IPS-15b (cell line): Measurements from ENCODE around the gene CDC123.
A peak's percentile ranks its signal among the peaks of the same experiment; 100 is the strongest.

Experiments
- H3K27me3 ChIP-seq: one replicate; pipeline ENCODE4 v1.6.1; 2013; ENCODE audit warnings: low read length; ENCODE audit not compliant: control insufficient read depth, insufficient read depth
- H3K36me3 ChIP-seq: one replicate; pipeline ENCODE4 v1.6.1; 2013; ENCODE audit warnings: low read length; ENCODE audit not compliant: control insufficient read depth, insufficient read depth
- H3K4me1 ChIP-seq: one replicate; pipeline ENCODE4 v1.6.1; 2013; ENCODE audit warnings: mild to moderate bottlenecking, low read length; ENCODE audit not compliant: control insufficient read depth, insufficient read depth
- H3K4me3 ChIP-seq: one replicate; pipeline ENCODE4 v1.5.1; 2013; ENCODE audit warnings: low read depth, low read length
- H3K9ac ChIP-seq: one replicate; pipeline ENCODE4 v1.6.1; 2013; ENCODE audit warnings: low read depth, mild to moderate bottlenecking, low read length
- H3K9me3 ChIP-seq: one replicate; pipeline ENCODE4 v1.6.1; 2013; ENCODE audit warnings: mild to moderate bottlenecking, low read length; ENCODE audit not compliant: control insufficient read depth, insufficient read depth

CDC123 gene

DNA sequence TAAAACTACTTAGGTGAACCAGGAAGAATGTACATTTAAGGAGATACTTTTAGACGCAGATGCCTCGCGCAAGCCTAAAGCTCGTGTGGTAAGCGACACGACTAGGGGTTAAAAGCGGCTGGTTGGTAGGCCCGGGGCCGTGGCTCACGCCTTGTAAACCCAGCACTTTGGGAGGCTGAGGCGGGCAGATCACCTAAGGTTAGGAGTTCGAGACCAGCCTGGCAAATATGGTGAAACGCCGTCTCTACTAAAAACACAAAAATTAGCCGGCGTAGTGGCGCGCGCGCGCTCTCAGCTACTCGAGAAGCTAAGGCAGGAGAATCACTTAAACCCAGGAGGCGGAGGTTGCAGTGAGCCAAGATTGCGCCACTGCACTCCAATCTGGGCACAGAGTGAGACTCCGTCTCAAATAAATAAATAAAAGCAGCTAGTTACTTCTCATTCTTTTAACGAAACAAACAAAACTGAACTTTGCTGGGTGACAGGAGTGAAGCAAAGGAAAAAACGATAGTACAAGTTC, 1.2 kb upstream of the CDC123 start:
- Histone ChIP-seq H3K9me3 (no peaks in the 10 kb centered on the region), H3K36me3 (no peaks in the 10 kb centered on the region)

DNA sequence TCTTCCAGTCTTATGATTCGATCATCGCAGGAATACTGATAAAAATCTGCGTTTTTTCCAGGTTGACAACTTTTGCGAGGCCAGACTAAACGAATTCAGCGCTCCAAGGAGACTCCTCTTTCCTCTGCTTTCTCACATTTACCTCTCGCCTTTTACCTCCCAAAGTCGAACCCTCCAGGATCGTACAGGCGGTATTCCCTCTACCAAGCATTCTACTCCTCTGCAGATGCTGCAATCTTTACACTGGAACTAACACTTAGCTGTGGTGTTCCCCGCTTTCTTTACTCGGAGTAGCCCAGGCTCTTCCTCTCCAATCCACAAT, 746 bp upstream of the CDC123 start:
- H3K9ac ChIP-seq = peak overlapping the region; percentile 86
- no peaks in the 10 kb centered on the region for H3K36me3 ChIP-seq
- H3K27me3 ChIP-seq = no peaks in the 10 kb centered on the region
- no peaks in the 10 kb centered on the region for H3K9me3 ChIP-seq
- H3K4me3 ChIP-seq = peak overlapping the region; percentile 86
- peaks cover 3% of the 10 kb centered on the region for H3K4me1 ChIP-seq

More for the DNA sequence above, 1.2 kb upstream of the CDC123 start:
- no peaks in the 10 kb centered on the region for H3K27me3 ChIP-seq
- peak overlapping the region; percentile 86 for H3K9ac ChIP-seq
- peaks cover 3% of the 10 kb centered on the region for H3K4me1 ChIP-seq
- H3K4me3 ChIP-seq = peak overlapping the region; percentile 86

- Histone ChIP-seq H3K9ac (peak overlapping the region; percentile 71), H3K4me1 (peaks cover 3% of the 10 kb centered on the region), H3K36me3 (no peaks in the 10 kb centered on the region), H3K9me3 (no peaks in the 10 kb centered on the region), H3K27me3 (no peaks in the 10 kb centered on the region), H3K4me3 (peak overlapping the region; percentile 86)
These were observed 683 bp downstream of the CDC123 start for GRCh38 chr10:12196531-12197211.

GRCh38 chr10:12198156-12198555, 2.2 kb downstream of the CDC123 start:
- Histone ChIP-seq H3K27me3 (no peaks in the 10 kb centered on the region), H3K9me3 (no peaks in the 10 kb centered on the region), H3K4me1 (peaks cover 3% of the 10 kb centered on the region), H3K36me3 (peaks cover 5% of the 10 kb centered on the region), H3K9ac (no peak overlapping the region), H3K4me3 (no peak overlapping the region)

DNA sequence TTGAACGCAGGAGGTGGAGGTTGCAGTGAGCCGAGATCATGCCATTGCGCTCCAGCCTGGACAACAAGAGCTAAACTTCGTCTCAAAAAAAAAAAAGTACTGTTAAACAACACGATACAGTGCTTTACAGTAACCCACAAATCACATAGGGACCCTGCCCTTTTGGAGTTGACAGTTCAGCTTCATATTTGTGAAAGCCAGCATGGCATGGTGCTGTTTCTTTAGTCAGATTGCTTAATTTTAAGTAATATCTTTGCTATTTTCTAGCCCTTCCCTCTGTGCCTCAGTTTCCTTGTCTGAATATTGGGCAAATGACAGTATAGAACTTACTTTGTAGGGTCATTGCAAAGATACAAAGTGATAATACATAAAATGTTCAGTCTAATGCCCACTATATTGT, 4.9 kb downstream of the CDC123 start:
- H3K4me3 ChIP-seq = no peak overlapping the region
- H3K36me3 ChIP-seq = peaks cover 5% of the 10 kb centered on the region
- H3K9me3 ChIP-seq = no peaks in the 10 kb centered on the region
- H3K27me3 ChIP-seq = no peaks in the 10 kb centered on the region
- peaks cover 3% of the 10 kb centered on the region for H3K4me1 ChIP-seq
- H3K9ac ChIP-seq = no peak overlapping the region

DNA sequence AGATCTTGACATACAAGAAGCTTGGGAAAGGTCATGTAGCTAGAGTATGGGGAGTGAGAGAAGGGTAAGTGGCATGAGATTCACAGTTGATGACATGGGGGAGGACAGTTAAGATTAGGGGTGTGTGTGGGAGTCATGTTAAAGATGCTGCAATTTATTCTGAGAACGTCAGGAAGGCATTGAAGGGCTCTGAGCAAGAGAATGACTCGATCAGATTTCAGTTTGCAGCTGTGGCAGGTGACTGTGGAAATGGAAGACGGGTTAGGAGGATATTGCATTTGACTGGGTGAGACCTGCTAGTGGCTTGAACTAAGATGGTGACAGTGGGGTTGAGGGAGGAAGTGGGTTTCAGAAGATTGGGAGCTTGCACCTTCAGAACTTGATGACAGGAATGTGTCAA, 5.6 kb downstream of the CDC123 start:
- no peaks in the 10 kb centered on the region for H3K9me3 ChIP-seq
- peaks cover 5% of the 10 kb centered on the region for H3K36me3 ChIP-seq
- no peak overlapping the region for H3K9ac ChIP-seq
- H3K4me1 ChIP-seq = peaks cover 3% of the 10 kb centered on the region
- H3K27me3 ChIP-seq = no peaks in the 10 kb centered on the region
- H3K4me3 ChIP-seq = no peak overlapping the region

- peaks cover 5% of the 10 kb centered on the region for H3K36me3 ChIP-seq
- no peaks in the 10 kb centered on the region for H3K9me3 ChIP-seq
- H3K9ac ChIP-seq = no peak overlapping the region
- no peak overlapping the region for H3K4me3 ChIP-seq
- H3K27me3 ChIP-seq = no peaks in the 10 kb centered on the region
- H3K4me1 ChIP-seq = peaks cover 3% of the 10 kb centered on the region
These were observed 6.2 kb downstream of the CDC123 start for GRCh38 chr10:12202226-12202625.

- no peaks in the 10 kb centered on the region for H3K4me1 ChIP-seq
- no peaks in the 10 kb centered on the region for H3K27me3 ChIP-seq
- peaks cover 10% of the 10 kb centered on the region for H3K36me3 ChIP-seq
- H3K9ac ChIP-seq = no peak overlapping the region
- H3K4me3 ChIP-seq = no peak overlapping the region
- H3K9me3 ChIP-seq = no peaks in the 10 kb centered on the region
These were observed 9.1 kb downstream of the CDC123 start for GRCh38 chr10:12205082-12205481.

- H3K9ac ChIP-seq = no peak overlapping the region
- H3K9me3 ChIP-seq = no peaks in the 10 kb centered on the region
- no peak overlapping the region for H3K4me3 ChIP-seq
- H3K36me3 ChIP-seq = peaks cover 16% of the 10 kb centered on the region
- H3K27me3 ChIP-seq = no peaks in the 10 kb centered on the region
- no peaks in the 10 kb centered on the region for H3K4me1 ChIP-seq
These were observed 11.1 kb downstream of the CDC123 start for GRCh38 chr10:12207114-12207513.

GRCh38 chr10:12208460-12208859, 12.5 kb downstream of the CDC123 start:
- Histone ChIP-seq H3K9ac (no peak overlapping the region), H3K9me3 (no peaks in the 10 kb centered on the region), H3K4me1 (no peaks in the 10 kb centered on the region), H3K4me3 (no peak overlapping the region), H3K36me3 (peaks cover 12% of the 10 kb centered on the region), H3K27me3 (no peaks in the 10 kb centered on the region)

DNA sequence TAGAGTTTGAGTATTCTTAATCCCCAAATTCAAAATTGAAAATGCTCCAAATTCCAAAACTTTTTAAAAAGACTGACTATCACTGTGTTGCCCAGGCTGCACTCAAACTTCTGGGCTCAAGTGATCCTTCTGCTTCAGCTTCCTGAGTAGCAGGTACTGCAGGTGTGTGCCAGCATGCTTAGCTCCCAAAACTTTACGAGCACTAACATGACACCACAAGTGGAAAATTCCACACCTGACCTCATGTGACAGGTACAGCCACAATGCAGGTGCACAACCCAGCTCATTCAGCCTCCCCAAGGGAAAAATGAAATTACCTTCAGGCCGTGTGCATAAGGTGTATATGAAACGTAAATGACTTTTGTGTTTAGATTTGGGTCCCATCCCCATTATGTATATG, 16.5 kb downstream of the CDC123 start:
- Histone ChIP-seq H3K4me1 (no peaks in the 10 kb centered on the region), H3K9ac (no peak overlapping the region), H3K4me3 (no peak overlapping the region), H3K9me3 (no peaks in the 10 kb centered on the region), H3K36me3 (peaks cover 12% of the 10 kb centered on the region), H3K27me3 (no peaks in the 10 kb centered on the region)

DNA sequence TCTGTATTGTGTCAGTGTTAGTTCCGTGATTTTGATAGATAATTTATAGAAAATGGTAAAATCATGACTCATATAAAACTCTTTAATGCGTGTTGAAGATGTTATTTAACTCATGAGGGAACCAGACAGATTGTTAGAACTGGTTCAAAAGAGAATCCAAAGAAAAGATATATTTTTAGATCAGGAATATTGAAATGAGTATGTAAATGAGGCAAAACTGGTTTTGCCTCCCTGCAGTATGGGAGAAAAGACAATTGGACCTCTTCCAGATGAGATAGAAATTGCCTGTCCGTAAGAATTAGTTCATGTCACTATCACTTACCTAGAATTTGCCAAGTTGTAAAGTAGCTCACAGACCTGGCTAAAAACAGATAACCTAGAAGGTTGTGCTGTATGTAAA, 17.6 kb downstream of the CDC123 start:
- Histone ChIP-seq H3K9me3 (no peaks in the 10 kb centered on the region), H3K9ac (no peak overlapping the region), H3K27me3 (no peaks in the 10 kb centered on the region), H3K4me3 (no peak overlapping the region), H3K36me3 (peaks cover 12% of the 10 kb centered on the region), H3K4me1 (no peaks in the 10 kb centered on the region)
